ENCODE data around the gene CYBC1. TPM values are rescaled to one million over a fixed set of nuclear protein-coding genes. Genes with fewer than 3 reads are reported as not detected.

CYBC1 gene
- total RNA-seq, 1 experiment from 2014 or later = 99.9 TPM

- no peaks in the 10 kb centered on the region for H3K9me3 Mint-ChIP-seq (ENCODE audit: unreplicated experiment)
- DNase-seq = no peak
- no peak for TF ChIP-seq CTCF (IDR thresholded peaks at IDR 0.05; ENCODE audit: insufficient read depth in 1 of 2, low read depth in 1 of 2, low read length in 1 of 2, severe bottlenecking in 1 of 2, unreplicated experiment in 1 of 2)
- no peaks in the 10 kb centered on the region for H3K27me3 ChIP-seq (replicated peaks; ENCODE audit: control insufficient read depth, insufficient read depth, low read length)
- no peak overlapping the region for H3K4me3 ChIP-seq (ENCODE audit: low read depth, low read length)
- intact Hi-C loops (cut with micrococcal nuclease; ENCODE audit: unreplicated experiment) = no loop called here
- ChIA-PET CTCF (no interaction called here), POLR2A (no interaction called here)
- no peak overlapping the region for H3K27ac Mint-ChIP-seq (ENCODE audit: unreplicated experiment)
- no peaks in the 10 kb centered on the region for H3K27me3 Mint-ChIP-seq (ENCODE audit: insufficient read depth, unreplicated experiment)
- no peak overlapping the region for H3K4me3 Mint-ChIP-seq (ENCODE audit: unreplicated experiment)
- no peaks in the 10 kb centered on the region for H3K9me3 ChIP-seq
- H3K4me1 Mint-ChIP-seq (ENCODE audit: low read depth, unreplicated experiment) = no peaks in the 10 kb centered on the region
- BruUV-seq (replicated peaks) = no TSS peak
- peaks cover 1% of the 10 kb centered on the region; the same call in 1 of the 2 replicates for H3K36me3 ChIP-seq (ENCODE audit: control insufficient read depth, insufficient read depth, low read length)
- peaks cover 33% of the 10 kb centered on the region for H3K36me3 Mint-ChIP-seq (ENCODE audit: insufficient read depth, unreplicated experiment)
- peaks cover 14% of the 10 kb centered on the region for H3K4me1 ChIP-seq
These were observed 3.9 kb downstream of the CYBC1 start for GRCh38 chr17:82446649-82447048.

GRCh38 chr17:82446124-82446523 is 4.4 kb downstream of the CYBC1 start:
- peaks cover 9% of the 10 kb centered on the region for H3K4me1 ChIP-seq
- CTCF ChIA-PET = no interaction called here
- TF ChIP-seq CTCF (IDR thresholded peaks at IDR 0.05; ENCODE audit: insufficient read depth in 1 of 2, low read depth in 1 of 2, low read length in 1 of 2, severe bottlenecking in 1 of 2, unreplicated experiment in 1 of 2) = no peak
- DNase-seq = no peak
- Mint-ChIP-seq H3K36me3 (ENCODE audit: insufficient read depth, unreplicated experiment) (peaks cover 38% of the 10 kb centered on the region), H3K4me1 (ENCODE audit: low read depth, unreplicated experiment) (no peaks in the 10 kb centered on the region), H3K4me3 (ENCODE audit: unreplicated experiment) (no peak overlapping the region), H3K27me3 (ENCODE audit: insufficient read depth, unreplicated experiment) (no peaks in the 10 kb centered on the region), H3K9me3 (ENCODE audit: unreplicated experiment) (no peaks in the 10 kb centered on the region), H3K27ac (ENCODE audit: unreplicated experiment) (no peak overlapping the region)
- H3K9me3 ChIP-seq = no peaks in the 10 kb centered on the region
- no peaks in the 10 kb centered on the region for H3K27me3 ChIP-seq (replicated peaks; ENCODE audit: control insufficient read depth, insufficient read depth, low read length)
- intact Hi-C loops (cut with micrococcal nuclease; ENCODE audit: unreplicated experiment) = no loop called here
- H3K4me3 ChIP-seq (ENCODE audit: low read depth, low read length) = no peak overlapping the region
- POLR2A ChIA-PET = no interaction called here
- peaks cover 1% of the 10 kb centered on the region; the same call in 1 of the 2 replicates for H3K36me3 ChIP-seq (ENCODE audit: control insufficient read depth, insufficient read depth, low read length)
- no TSS peak for BruUV-seq (replicated peaks)

GRCh38 chr17:82445542-82445941 is 5.0 kb downstream of the CYBC1 start:
- H3K27me3 Mint-ChIP-seq (ENCODE audit: insufficient read depth, unreplicated experiment) = no peaks in the 10 kb centered on the region
- no peak overlapping the region for H3K4me3 ChIP-seq (ENCODE audit: low read depth, low read length)
- no peak for DNase-seq
- no peak overlapping the region for H3K27ac Mint-ChIP-seq (ENCODE audit: unreplicated experiment)
- ChIA-PET CTCF (no interaction called here), POLR2A (no interaction called here)
- no TSS peak for BruUV-seq (replicated peaks)
- no peak for TF ChIP-seq CTCF (IDR thresholded peaks at IDR 0.05; ENCODE audit: insufficient read depth in 1 of 2, low read depth in 1 of 2, low read length in 1 of 2, severe bottlenecking in 1 of 2, unreplicated experiment in 1 of 2)
- intact Hi-C loops (cut with micrococcal nuclease; ENCODE audit: unreplicated experiment) = no loop called here
- peaks cover 38% of the 10 kb centered on the region for H3K36me3 Mint-ChIP-seq (ENCODE audit: insufficient read depth, unreplicated experiment)
- H3K9me3 ChIP-seq = no peaks in the 10 kb centered on the region
- H3K4me1 Mint-ChIP-seq (ENCODE audit: low read depth, unreplicated experiment) = no peaks in the 10 kb centered on the region
- H3K27me3 ChIP-seq (replicated peaks; ENCODE audit: control insufficient read depth, insufficient read depth, low read length) = no peaks in the 10 kb centered on the region
- H3K4me1 ChIP-seq = peaks cover 7% of the 10 kb centered on the region; the same call in 1 of the 2 replicates
- no peaks in the 10 kb centered on the region for H3K9me3 Mint-ChIP-seq (ENCODE audit: unreplicated experiment)
- peaks cover 1% of the 10 kb centered on the region; the same call in 1 of the 2 replicates for H3K36me3 ChIP-seq (ENCODE audit: control insufficient read depth, insufficient read depth, low read length)
- H3K4me3 Mint-ChIP-seq (ENCODE audit: unreplicated experiment) = no peak overlapping the region

Data from Caco-2 (cell line).